Sigmoid colon (tissue), 7 donors: ENCODE measurements around the gene RBM10. TPM values are rescaled to one million over a fixed set of nuclear protein-coding genes. Genes with fewer than 3 reads are reported as not detected.

Experiments used
- DNase-seq: peaks from one replicate; pipeline ENCODE4 v3.0.0-alpha.2; 2019
- H3K27ac ChIP-seq, 4 donors: fragments of 200-600 bp; sonication (generic); one replicate each; pipeline ENCODE4 v1.5.1; 2016 to 2019; ENCODE audit warnings: mild to moderate bottlenecking in 1 of 4
- H3K27me3 ChIP-seq, 3 donors: fragments of 200-600 bp; sonication (generic); one replicate each; pipeline ENCODE4 v1.5.1; 2019; ENCODE audit warnings: mild to moderate bottlenecking in 1 of 3
- H3K36me3 ChIP-seq, 4 donors: fragments of 200-600 bp; sonication (generic); one replicate each; pipeline ENCODE4 v1.5.1; 2016 to 2019
- H3K4me1 ChIP-seq, 4 donors: fragments of 200-600 bp; sonication (generic); one replicate each; pipeline ENCODE4 v1.5.1; 2017 to 2019
- H3K4me3 ChIP-seq, 4 donors: fragments of 200-600 bp; sonication (generic); one replicate each; pipeline ENCODE4 v1.5.1; 2017 to 2019; ENCODE audit warnings: mild to moderate bottlenecking in 2 of 4, moderate library complexity in 1 of 4
- H3K9me3 ChIP-seq, 4 donors: fragments of 200-600 bp in 3 of 4; sonication (generic) in 3 of 4; one replicate each; pipeline versions ENCODE4 v1.5.1 to v1.6.1; 2013 to 2019
- EP300 ChIP-seq, 4 donors: sonication (generic); formaldehyde crosslinking; IDR thresholded peaks; one replicate each; pipeline ENCODE4 v1.6.1; 2017; ENCODE audit warnings: antibody characterized with exemption in 4 of 4
- POLR2A ChIP-seq, 2 donors: fragments of 450-650 bp; IDR thresholded peaks; one replicate each; pipeline ENCODE4 v1.6.1; 2016; ENCODE audit warnings: antibody characterized with exemption in 2 of 2, mild to moderate bottlenecking in 2 of 2, moderate library complexity in 2 of 2
- POLR2AphosphoS5 ChIP-seq, 4 donors: sonication (generic); formaldehyde crosslinking; IDR thresholded peaks; one replicate each; pipeline ENCODE4 v1.6.1; 2017; ENCODE audit warnings: antibody characterized with exemption in 4 of 4
- WGBS, 2 donors: extraction: QIAGEN DNeasy Blood & Tissue Kit; methylation state at CpG; one replicate each; pipeline ENCODE4 v1.1.7; 2013; 5-methylcytosine and 5-hydroxymethylcytosine counted together
- intact Hi-C: fragments of 100-400 bp; cut with DNase I; formaldehyde crosslinking; loops from one replicate; pipeline ENCODE4 v1.15.1; 2023
- polyA plus RNA-seq, 3 donors: library from polyadenylated mRNA; stranded (reverse); fragments of 200-250 nt; gene quantifications; one replicate each; pipeline ENCODE4 v1.2.3, GENCODE V29; 2013
- total RNA-seq, 4 donors: library from RNA; depleted of rRNA; stranded (reverse); fragments of >200 nt; gene quantifications; one replicate each; pipeline ENCODE4 v1.1.0, GENCODE V29; 2016
- TF ChIP-seq, protein P1 (sequence below), 4 experiments: fragments of 450-650 bp in 3 of 4; fragments of 200-600 bp in 1 of 4; IDR thresholded peaks; one replicate each; pipeline ENCODE4 v1.5.1; 2016 to 2019; ENCODE audit warnings: antibody characterized with exemption in 4 of 4, mild to moderate bottlenecking in 3 of 4, moderate library complexity in 2 of 4
- donor health status: healthy with polysubstance abuse.
- donor health status: Bipolar disorder and iron deficiency.
- donor health status: healthy.

RBM10 gene
- total and polyA plus RNA-seq, 7 donors: 15.0 to 44.3 (median 22.4) TPM

- intact Hi-C loops: loop anchor here (5.0 kb wide), 1 partner anchor 171 kb away; no protein-coding TSS in a partner anchor
- WGBS, 2 donors: 0 to 2% methylated on average over 26 of the region's 26 CpGs
- peaks cover 0 to 33% (median 24%) of the 10 kb centered on the region in 4 donors for H3K4me1 ChIP-seq
These were observed 46.3 kb downstream of the RBM10 start for GRCh38 chrX:47191331-47191730.

GRCh38 chrX:47191806-47192401, 46.9 kb downstream of the RBM10 start:
- TF ChIP-seq, protein P1, sequence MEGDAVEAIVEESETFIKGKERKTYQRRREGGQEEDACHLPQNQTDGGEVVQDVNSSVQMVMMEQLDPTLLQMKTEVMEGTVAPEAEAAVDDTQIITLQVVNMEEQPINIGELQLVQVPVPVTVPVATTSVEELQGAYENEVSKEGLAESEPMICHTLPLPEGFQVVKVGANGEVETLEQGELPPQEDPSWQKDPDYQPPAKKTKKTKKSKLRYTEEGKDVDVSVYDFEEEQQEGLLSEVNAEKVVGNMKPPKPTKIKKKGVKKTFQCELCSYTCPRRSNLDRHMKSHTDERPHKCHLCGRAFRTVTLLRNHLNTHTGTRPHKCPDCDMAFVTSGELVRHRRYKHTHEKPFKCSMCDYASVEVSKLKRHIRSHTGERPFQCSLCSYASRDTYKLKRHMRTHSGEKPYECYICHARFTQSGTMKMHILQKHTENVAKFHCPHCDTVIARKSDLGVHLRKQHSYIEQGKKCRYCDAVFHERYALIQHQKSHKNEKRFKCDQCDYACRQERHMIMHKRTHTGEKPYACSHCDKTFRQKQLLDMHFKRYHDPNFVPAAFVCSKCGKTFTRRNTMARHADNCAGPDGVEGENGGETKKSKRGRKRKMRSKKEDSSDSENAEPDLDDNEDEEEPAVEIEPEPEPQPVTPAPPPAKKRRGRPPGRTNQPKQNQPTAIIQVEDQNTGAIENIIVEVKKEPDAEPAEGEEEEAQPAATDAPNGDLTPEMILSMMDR (IDR thresholded peaks at IDR 0.05): no peak
- TF ChIP-seq EP300 (IDR thresholded peaks at IDR 0.05) (no peak), POLR2A (IDR thresholded peaks at IDR 0.05) (no peak)
- H3K9me3 ChIP-seq: no peaks in the 10 kb centered on the region
- peaks cover 0 to 4% (median 0%) of the 10 kb centered on the region in 4 donors for H3K36me3 ChIP-seq
- 39 to 56% methylated on average over 16 of the region's 16 CpGs for WGBS, 2 donors
- intact Hi-C loops: loop anchor here (2.0 to 5.0 kb wide), 2 partner anchors 170 to 193 kb away; no protein-coding TSS in a partner anchor
- H3K4me3 ChIP-seq: peak overlapping the region in 2 of 4 donors; percentile 48 to 55
- no peak for DNase-seq
- peaks cover 0 to 39% (median 30%) of the 10 kb centered on the region in 4 donors for H3K4me1 ChIP-seq
- no peaks in the 10 kb centered on the region for H3K27me3 ChIP-seq
- H3K27ac ChIP-seq: no peak overlapping the region

More at GRCh38 chrX:47191331-47191730, 46.3 kb downstream of the RBM10 start:
- Histone ChIP-seq H3K4me3 (peak overlapping the region; percentile 36 to 55 (median 50)), H3K27ac (peak overlapping the region in 2 of 4 donors; percentile 58 to 71), H3K36me3 (peaks cover 0 to 10% (median 0%) of the 10 kb centered on the region in 4 donors), H3K27me3 (no peaks in the 10 kb centered on the region), H3K9me3 (no peaks in the 10 kb centered on the region)
- no peak for TF ChIP-seq POLR2A (IDR thresholded peaks at IDR 0.05)
- no peak for TF ChIP-seq POLR2AphosphoS5 (IDR thresholded peaks at IDR 0.05)
- TF ChIP-seq, protein P1 (IDR thresholded peaks at IDR 0.05): no peak
- no peak for TF ChIP-seq EP300 (IDR thresholded peaks at IDR 0.05)
- no peak for DNase-seq

GRCh38 chrX:47193475-47194193, 48.6 kb downstream of the RBM10 start, which contains the start of gene UBA1:
UBA1 (plus strand) TSS chrX:47193829; CDS start chrX:47198803, 4,974 bp downstream.
- peak within 1 kb of the TSS; percentile 70 to 99 (median 82) for H3K4me3 ChIP-seq
- H3K27me3 ChIP-seq: no peaks in the 10 kb centered on the region
- intact Hi-C loops: loop anchor here (1.0 to 5.0 kb wide), 4 partner anchors 23 to 330 kb away; no protein-coding TSS in a partner anchor
- WGBS, 2 donors: 1% methylated on average over 50 of the region's 50 CpGs
- H3K4me1 ChIP-seq: peaks cover 0 to 56% (median 43%) of the 10 kb centered on the region in 4 donors
- TF ChIP-seq POLR2A (IDR thresholded peaks at IDR 0.05) (peak; percentile 58 to 60), POLR2AphosphoS5 (IDR thresholded peaks at IDR 0.05) (peak; percentile 77 to 84 (median 84)), EP300 (IDR thresholded peaks at IDR 0.05) (no peak)
- TF ChIP-seq, protein P1 (IDR thresholded peaks at IDR 0.05): peak; percentile 48 to 90 (median 77)
- peak within 1 kb of the TSS; percentile 95 to 98 (median 96) for H3K27ac ChIP-seq
- peaks cover 0 to 5% (median 2%) of the 10 kb centered on the region in 4 donors for H3K36me3 ChIP-seq
- no peaks in the 10 kb centered on the region for H3K9me3 ChIP-seq
- peak; percentile 98 for DNase-seq

- no peak for TF ChIP-seq POLR2AphosphoS5 (IDR thresholded peaks at IDR 0.05)
- no peak for TF ChIP-seq EP300 (IDR thresholded peaks at IDR 0.05)
- TF ChIP-seq, protein P1 (IDR thresholded peaks at IDR 0.05): no peak
- TF ChIP-seq POLR2A (IDR thresholded peaks at IDR 0.05): no peak
- H3K4me1 ChIP-seq: peaks cover 0 to 56% (median 43%) of the 10 kb centered on the region in 4 donors
- intact Hi-C loops: loop anchor here (1.0 to 5.0 kb wide), 2 partner anchors 22 to 168 kb away; no protein-coding TSS in a partner anchor
- DNase-seq: no peak
- peak overlapping the region; percentile 95 to 98 (median 96) for H3K27ac ChIP-seq
- no peaks in the 10 kb centered on the region for H3K9me3 ChIP-seq
- H3K27me3 ChIP-seq: no peaks in the 10 kb centered on the region
- H3K36me3 ChIP-seq: peaks cover 2 to 11% (median 9%) of the 10 kb centered on the region in 4 donors
- peak overlapping the region; percentile 70 to 99 (median 82) for H3K4me3 ChIP-seq
- WGBS, 2 donors: 6 to 7% methylated on average over 14 of the region's 14 CpGs
These were observed 49.3 kb downstream of the RBM10 start for GRCh38 chrX:47194194-47194787.
